ENCODE measurements around the gene TRIOBP.
"Not testable (repeated sequence)": the region's sequence is repeated elsewhere in the genome, so short reads cannot be mapped to it uniquely, and the experiment has no call there.

Gene TRIOBP

GRCh38 chr22:37781434-37782059, 84.7 kb downstream of the TRIOBP start:
- no peak for DNase-seq

GRCh38 chr22:37782340-37783168, 85.7 kb downstream of the TRIOBP start:
- DNase-seq: no peak

GRCh38 chr22:37784829-37785495, 88.1 kb downstream of the TRIOBP start:
- DNase-seq: peak; percentile 93

- no peak for DNase-seq
Observed at GRCh38 chr22:37790234-37790633, 93.4 kb downstream of the TRIOBP start.

- DNase-seq: no peak
Observed at GRCh38 chr22:37792494-37792893, 95.6 kb downstream of the TRIOBP start.

GRCh38 chr22:37794376-37794775, 97.5 kb downstream of the TRIOBP start:
- DNase-seq: no peak

- DNase-seq: no peak
Observed at GRCh38 chr22:37796079-37796478, 99.2 kb downstream of the TRIOBP start.

GRCh38 chr22:37797259-37797658, 100.4 kb downstream of the TRIOBP start:
- not testable (repeated sequence) for DNase-seq

GRCh38 chr22:37797874-37798500, 101.1 kb downstream of the TRIOBP start:
- no peak for DNase-seq

GRCh38 chr22:37799979-37800378, 103.1 kb downstream of the TRIOBP start:
- not testable (repeated sequence) for DNase-seq

GRCh38 chr22:37801946-37802309, 105.1 kb downstream of the TRIOBP start:
- no peak for DNase-seq

GRCh38 chr22:37802310-37803194, 105.7 kb downstream of the TRIOBP start:
- DNase-seq: peak; percentile 30

GRCh38 chr22:37803195-37803638, 106.4 kb downstream of the TRIOBP start:
- no peak for DNase-seq

- peak; percentile 38 for DNase-seq
Observed at GRCh38 chr22:37803639-37804351, 106.9 kb downstream of the TRIOBP start.

GRCh38 chr22:37804352-37804880, 107.6 kb downstream of the TRIOBP start:
- no peak for DNase-seq

GRCh38 chr22:37804881-37805809, 108.3 kb downstream of the TRIOBP start:
- DNase-seq: peak; percentile 59

- DNase-seq: no peak
Observed at GRCh38 chr22:37805810-37806277, 109.0 kb downstream of the TRIOBP start.

GRCh38 chr22:37806409-37807333, 109.8 kb downstream of the TRIOBP start:
- DNase-seq: no peak

Measured in DMS153 (cell line).